ENCODE data around the gene GTSE1.

Gene GTSE1

DNA sequence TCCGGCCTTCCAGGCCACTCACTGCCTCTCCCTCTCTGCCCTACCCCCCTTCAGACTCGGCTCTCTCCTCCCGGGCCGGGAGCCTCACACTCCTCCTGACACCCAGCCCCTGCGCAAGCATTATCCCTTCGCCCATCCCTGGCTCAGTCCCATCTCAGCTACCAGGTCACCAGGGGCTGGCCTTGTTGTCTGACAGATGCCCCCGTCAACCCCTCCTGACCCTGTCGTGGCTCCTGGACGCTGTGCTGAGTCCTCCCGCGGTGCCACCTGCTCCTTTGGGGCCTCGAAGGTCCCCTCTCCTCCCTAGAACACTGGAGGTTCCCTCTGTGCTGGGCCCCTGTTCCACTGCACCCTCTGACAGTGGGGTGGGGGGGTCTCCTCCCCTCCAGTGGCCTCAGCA lies 71.8 kb downstream of the GTSE1 start:
- no peak for DNase-seq

DNA sequence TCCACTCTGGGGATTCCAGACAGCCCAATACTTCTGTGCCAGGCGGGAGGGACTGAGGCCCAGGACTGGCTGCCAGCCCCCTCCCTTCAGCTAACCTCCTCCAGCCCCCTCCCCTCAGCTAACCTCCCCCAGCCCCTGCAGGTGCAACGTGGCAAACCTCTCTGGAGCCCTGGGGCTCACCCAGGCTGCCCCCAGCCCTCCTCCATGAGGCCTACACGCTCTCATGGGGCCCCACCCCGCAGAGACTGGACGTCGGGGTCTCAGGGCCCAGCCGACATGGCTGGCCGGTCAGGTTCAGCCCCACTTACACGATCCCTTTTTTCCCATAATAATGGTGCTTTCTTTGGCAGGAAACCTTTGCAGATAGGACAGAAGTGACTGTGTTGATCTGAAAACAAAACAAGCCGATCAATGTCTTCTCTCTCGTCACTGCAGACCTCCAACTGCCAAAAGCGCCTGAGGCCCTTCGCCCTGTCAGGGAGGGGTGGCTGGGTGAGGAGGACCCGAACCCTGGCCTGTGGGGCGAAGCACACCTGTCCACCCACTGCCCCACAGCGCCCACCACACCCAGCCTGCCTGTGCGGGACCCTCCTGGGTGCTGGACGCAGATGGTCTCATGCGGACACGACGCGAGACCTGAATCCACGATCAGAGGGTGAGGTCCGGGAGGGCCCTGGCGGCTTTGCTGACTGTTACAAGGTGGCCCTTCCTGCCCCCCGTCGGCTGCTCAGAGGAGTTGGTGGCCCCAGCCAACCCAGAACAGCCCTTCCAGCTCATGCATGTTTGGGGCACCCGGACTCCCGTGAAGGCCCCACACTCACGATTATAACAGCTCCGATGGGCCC lies 72.4 kb downstream of the GTSE1 start:
- DNase-seq: no peak

DNA sequence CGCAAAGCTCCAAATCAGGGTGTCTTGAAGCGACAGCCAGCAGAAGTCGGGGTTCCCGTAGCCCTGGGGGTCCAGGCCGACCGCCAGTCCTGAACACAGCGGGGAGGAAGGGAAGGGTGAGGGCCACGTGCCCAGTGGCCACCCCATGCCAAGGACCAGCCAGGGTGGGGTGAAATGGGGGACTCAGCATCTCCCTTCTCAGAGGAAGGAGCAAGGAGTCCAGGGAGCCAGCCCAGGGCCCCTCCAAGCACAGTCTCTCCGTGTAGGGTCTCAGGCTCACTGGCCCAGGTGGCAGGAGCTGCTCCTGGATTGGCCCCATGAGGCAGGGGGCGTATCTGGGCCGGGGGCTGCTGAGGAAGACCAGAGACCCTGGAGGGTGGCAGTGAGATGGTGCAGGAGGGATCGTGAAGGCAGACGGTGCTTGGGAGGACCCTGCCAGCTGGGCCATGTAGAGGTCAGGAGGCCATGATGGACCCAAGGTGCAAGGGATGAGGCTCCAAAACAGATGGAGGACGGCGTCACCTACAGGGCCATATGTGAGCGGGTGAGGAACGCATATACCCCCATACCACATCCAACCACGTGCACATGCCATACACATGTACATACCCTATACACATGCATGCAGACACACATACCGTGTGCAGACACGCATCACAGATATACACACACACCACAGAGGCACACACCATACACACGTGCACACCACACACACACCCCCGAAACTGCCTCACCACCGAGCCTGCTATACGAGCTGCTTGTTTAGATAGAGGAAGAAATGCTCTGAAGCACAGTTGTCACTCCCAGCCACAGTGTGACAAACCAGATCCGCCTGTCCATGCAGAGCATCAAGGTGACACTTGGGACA lies 73.3 kb downstream of the GTSE1 start:
- no peak for DNase-seq

DNA sequence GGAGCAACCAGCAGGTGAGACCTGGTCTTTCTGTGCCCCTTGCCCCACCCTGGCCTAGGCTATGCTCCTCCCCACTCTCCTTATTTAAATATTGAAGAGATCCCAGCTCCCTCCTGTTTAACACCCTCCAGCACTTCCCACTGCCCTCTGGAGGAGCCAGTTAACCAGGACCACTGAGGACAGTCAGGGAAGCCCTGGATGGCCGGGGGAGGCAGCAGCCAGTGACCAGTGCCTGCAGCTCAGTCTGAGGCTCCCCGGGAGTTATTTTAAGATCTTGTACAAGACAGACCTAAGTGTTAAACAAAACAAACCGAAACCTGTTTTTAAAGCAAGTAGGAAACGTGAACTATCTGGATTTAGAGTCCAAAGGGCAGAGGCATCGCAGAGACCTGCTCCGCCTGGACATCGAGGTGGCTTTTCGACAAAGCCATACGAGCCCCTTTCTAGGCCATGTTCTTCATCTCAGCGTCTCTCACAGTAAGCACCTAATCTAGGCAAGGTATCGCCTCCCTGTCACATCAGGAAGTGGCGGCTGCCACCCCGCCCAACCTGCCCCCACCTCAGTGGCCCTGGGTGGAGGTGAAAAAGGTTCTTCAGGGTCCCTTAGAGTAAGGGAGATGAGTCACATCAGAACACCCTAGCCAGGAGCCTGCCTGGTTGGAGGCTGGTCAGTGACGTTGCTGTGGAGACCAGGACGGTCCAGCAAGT lies 74.1 kb downstream of the GTSE1 start:
- DNase-seq: no peak

DNA sequence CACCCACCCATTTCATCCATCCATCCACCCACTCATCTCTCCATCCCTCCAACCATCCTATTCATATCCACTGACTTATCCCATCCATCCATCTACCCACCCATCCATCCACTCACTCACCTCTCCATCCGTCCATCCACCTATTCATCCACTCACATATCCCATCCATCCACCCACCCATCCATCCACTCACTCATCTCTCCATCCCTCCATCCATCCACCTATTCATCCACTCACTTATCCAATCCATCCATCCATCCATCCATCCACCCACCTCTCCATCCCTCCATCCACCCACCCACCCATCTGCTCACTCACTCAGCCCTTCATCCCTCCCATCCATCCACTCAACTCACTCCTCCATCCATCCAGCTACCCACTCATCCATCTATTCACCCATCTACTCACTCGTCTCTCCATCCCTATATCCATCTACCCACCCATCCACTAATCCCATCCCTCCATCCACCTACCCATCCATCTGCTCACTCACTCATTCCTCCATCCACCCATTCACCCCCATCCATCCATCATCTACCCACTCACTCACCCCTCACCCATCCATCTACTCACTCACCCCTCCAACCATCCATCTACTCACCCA lies 75.1 kb downstream of the GTSE1 start:
- no peak for DNase-seq

DNA sequence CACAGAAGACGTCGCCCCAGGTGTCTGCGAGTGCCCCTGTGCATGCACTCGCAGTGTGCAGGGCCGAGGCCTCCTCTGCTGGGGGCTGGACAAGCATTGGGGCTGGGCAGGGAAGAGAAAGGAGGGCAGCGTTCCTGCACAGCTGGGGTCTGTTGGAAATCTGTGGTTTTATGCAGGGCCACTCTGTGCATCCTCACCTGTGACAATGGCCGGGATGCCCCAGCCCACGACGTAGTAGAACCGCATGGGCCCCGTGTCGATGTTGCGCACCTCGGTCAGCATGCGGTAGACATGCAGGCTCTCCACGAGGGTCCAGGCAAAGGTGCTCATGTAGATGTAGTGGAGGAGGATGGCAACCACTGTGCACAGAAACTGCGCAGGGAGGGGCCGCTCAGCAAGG lies 76.0 kb downstream of the GTSE1 start:
- DNase-seq: no peak

DNA sequence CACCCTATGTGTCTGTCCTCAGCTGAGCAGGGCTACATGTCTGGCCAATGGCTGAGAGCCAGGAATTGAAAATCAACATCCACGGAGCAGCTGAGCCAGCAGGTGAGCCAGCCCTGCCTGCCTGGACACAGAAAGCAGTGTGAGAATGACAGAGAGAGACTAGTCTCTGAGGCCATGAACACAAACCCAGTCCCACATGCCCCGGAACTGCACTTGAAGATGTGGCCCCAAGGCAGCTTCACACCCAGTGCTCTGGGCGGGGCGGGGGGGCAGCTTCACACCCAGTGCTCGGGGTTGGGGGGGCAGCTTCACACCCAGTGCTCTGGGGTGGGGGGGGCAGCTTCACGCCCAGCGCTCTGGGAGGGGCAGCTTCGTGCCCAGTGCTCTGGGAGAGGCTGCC lies 76.5 kb downstream of the GTSE1 start:
- DNase-seq: peak; percentile 4

DNA sequence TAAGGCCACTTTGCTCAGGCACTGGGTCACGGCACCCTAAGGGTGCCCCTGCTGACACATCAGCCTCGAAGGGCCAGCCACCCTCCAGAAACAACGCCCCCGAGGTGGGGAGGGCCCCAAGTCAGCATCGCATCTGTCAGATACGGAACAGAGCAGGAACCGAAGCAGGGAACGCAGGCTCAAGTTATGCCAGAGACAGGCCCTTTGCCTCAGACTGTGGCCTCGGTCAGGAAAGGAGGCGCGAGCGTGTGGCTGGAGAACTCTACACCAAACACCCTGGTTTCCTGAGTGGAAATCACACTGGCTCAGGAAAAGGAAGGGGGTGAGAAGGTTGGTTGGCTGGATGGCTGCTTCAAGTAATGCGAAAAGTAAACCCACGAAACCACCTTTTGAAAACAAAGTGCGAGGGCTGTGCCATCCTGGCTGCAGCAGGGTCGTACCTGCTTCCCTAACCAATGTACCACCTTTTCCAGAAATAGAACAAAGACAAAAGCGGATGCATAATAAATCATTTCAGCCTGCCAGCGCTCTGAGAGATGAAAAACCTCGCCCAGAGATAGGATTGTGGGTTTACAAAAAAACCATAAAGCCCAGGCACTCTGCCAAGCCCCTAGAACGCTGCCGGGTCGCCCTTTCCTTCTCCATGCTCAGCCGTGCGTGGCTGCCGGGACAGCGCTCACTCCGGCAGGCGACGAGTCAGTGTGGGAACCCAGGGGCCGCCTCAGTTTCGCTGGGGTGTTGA lies 77.4 kb downstream of the GTSE1 start:
- DNase-seq: no peak

DNA sequence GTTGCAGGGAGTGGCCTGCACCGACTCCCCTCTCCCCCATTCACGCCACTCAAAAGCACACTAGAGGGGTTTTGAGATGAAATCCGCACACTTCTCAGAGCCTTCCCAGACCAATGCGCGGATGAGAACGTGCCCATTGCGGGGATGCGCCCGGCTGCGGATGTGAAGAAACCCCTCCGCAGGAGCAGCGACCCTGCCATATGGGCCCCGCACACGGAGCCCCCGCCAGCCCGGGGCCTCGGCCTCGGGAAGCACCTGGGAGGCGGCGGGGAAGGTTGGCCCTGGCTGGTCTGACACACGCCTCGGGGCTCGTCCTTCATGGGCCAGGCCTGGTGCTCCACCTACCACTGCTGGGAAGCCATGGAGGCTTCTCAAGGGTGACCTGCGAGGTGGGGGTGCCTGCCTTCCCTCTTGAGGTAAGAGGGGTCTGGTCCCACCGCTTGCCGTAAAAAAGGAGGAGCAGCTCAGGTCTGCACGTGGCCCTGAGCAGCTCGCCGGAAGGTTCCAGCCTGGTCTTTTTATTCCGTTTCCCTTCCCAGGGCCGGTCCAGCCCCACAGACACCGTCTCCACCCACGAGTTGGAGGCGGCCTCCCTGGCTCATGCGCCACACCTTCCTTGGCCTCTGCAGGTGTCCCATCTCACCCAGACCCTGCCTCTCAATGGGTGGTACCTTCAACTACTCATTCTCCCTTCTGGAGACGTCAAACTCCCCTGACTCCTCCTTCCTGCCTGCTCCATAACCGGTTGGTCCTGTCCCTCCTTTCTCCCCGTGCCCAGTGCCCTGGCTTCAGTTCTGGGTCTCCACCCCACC lies 78.2 kb downstream of the GTSE1 start:
- DNase-seq: no peak

DNA sequence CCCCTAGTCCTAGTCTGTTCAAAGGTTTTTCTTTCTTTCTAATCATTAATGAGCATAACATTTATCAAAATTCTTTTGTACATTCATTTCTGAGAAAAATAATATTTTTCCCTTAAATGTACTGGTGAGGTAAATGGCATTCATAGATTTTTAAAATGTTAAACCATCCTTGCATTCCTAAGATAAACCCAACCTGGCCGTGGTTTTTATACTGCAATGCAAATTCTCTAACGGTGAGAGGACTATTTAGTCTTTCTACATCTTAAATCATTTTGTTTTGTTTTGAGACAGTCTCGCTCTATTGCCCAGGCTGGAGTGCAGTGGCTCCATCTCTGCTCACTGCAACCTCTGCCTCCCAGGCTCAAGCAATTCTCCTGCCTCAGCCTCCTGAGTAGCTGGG lies 79.4 kb downstream of the GTSE1 start:
- no peak for DNase-seq

DNA sequence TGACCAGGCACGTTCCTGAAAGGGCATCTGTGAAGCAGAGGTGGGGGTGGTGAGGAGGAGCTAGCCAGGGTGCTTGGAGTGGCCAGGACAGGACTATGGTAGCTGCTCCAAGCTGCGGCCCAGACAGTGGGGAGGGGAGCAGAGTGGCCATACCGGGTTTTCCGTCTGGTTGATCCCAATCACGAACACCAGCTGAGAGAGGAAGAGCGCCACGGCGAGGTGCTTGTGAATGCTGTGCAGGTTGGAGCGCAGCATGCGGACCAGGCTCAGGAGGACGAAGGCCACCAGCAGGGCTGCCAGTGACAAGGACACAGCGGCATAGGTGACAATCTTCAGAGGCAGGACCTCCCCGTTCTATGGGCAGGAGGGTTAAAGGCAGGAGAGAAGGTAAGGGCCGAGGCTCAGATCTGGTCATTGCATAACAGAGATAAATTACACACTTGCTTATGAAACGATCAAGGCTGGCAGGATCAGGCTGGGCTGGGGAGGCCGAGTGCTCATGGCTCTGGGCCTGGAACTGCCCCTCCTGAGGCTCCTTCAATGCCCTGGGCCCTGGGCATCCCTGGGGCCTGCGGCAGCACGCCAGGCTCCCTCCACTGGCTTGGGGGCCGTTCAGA lies 80.3 kb downstream of the GTSE1 start:
- no peak for DNase-seq

DNA sequence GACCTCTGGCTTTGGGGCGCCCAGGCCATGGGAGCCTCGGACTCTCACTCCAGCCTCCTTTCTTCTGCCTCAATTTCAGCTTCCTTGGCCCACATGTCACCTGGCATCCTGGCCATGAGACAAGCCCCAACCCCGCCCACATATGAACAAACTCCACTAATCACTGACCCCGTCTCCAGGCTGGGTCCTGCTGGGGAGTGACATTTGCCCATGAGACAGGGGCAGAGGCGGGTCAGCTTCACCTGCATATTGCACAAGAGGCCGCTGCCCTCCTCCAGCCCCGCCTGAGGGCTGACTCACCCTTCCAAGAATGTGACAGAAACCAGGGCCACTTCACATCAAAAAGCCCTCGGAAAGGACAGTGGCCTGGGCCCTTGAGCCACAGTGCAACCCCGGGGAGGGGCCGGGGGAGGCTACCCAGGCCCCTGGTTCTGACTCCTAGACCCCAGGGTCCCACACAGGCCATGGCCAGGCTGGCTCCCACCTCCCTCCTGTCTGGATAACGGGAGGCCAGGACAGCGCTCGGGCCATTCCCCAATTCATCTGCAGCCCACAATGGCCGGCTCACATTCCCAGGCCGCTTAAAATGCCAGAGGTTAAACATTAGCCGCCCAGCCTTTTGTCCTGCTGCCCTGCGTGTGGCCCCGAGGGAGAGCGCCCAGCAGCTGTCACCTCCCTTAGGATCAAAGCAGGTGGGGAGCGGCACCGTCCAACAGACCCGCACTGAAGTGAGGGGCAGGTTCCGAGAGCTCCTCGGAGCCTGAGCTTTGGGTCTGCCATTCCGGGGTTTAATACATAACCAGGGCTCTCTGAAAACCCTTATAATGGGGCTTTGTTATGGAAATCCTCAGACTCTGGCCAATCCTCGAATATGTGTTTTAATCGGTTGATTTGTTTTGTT lies 81.1 kb downstream of the GTSE1 start:
- DNase-seq: no peak

DNA sequence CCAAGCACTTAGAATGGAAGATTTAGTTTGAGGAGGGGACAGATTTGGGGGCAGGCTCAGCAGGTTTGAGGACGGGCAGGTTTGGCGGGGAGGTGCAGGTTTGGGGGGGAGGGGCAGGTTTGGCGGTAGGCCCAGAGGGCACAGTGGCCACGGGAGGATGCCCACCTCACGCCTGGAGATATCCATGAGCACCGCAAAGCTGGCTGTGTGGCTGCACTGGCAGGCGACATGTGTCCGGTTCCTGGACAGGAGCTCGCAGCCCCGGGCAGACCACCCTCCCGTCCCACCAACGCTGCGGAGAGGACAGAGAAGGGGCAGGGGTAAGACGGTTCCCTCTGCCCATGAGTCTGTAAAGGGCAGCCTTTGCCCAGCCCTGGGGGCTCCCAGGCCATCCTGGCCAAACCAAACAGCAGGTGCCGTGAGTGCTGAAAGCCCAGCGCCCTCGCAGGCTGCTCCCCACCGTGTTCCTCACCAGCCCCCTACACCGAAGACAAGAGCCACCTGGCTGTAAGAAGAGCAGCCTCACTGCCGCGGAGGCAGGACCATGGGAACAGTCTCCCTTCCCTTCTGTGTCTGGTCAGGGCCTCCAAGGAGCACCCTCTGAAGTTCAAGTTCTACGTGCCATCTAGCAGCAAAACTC lies 81.9 kb downstream of the GTSE1 start:
- DNase-seq: no peak

DNA sequence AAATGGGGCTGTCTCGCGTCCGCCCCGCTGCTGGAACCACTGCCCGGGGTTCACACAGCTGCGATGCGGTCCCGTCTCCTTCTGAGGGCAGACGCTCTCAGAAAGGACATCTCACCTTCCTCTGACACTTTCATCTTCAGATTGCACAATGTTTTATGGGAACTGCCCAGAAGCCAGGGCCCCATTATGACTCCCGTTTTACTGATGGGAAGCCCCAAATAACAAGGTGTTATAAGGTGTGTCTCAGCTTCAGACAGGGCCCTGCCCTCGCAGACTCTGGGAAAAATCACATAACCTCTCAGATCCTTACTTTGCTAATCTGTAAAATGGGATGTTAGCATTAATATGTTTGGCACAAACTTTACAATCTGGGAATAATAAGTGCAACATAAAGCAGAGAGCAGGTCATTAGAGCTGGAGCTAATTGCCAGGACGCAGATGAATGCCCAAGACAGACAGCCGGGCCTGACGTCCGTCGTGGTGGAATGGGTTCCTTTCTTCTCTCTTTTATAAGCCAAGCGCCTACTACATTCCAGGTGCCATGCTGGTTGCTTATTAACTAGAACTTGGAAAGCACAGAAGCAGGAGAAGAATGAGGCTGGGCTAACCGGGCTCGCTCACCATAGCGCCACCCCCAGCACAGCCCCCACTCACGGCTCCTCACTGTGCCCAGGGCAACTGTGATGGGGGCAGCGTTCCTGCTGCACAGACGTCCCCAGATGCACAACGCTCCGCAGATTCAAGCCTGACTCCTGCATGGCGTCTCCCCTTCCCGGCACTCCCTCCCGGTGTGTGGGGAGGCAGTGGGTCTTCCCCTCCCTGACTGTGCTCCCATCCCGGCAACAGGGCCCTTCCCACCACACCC lies 82.6 kb downstream of the GTSE1 start:
- no peak for DNase-seq

DNA sequence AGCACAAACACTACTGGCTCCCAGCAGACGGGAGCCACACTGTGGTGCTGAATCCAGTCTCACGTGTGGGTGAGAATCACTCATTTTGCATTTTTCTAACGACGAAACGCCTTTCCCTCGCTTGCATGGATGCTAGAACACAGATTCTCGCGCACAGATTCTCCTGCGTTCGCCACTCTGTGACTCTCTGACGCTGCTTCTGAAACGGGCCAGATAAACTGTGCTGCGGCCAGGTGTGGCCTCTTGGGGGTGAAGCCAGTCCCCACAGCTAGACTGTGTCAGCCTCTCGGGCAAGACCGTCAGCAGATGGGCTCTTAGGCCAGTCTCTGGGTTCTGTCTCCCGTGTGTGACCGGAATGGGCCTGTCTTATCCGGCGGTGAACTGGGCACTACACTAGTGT lies 83.4 kb downstream of the GTSE1 start:
- DNase-seq: no peak
